Measurements from ENCODE around the gene C6. TPM values are rescaled to one million over a fixed set of nuclear protein-coding genes. Genes with fewer than 3 reads are reported as not detected.

Gene C6
- total and polyA plus RNA-seq, 9 of the 15 experiments (the other 6 are each of a cell fraction or from before 2014, with no cell fraction given): 0.09 TPM; not detected in 8

- POLR2A ChIA-PET: no interaction called here
- 2% methylated on average over 5 of the region's 5 CpGs for WGBS (ENCODE audit: insufficient coverage, low coverage, missing lambda C conversion rate)
- CTCF ChIA-PET (ENCODE audit: low intra/inter-chr PET ratio): no interaction called here
- Histone ChIP-seq H3K9me1 (ENCODE audit: control insufficient read depth, insufficient read depth, low read length) (no peaks in the 10 kb centered on the region), H3K79me2 (ENCODE audit: control insufficient read depth, insufficient read depth, low read length) (no peaks in the 10 kb centered on the region), H3K4me2 (ENCODE audit: insufficient read depth, low read length) (no peak overlapping the region), H3K9ac (ENCODE audit: insufficient read depth in 1 of 2, low read depth in 2 of 2, low read length in 2 of 2) (no peak overlapping the region), H3K9me3 (replicated peaks; ENCODE audit: control insufficient read depth, insufficient read depth, low read depth, low read length) (no peaks in the 10 kb centered on the region), H3K27ac (ENCODE audit: extremely low read depth, low read depth, low read length) (no peak overlapping the region), H3K27me3 (ENCODE audit: control insufficient read depth in 2 of 2, insufficient read depth in 2 of 2, low read length in 2 of 2) (no peaks in the 10 kb centered on the region), H3K36me3 (ENCODE audit: control insufficient read depth, insufficient read depth, low read length) (no peaks in the 10 kb centered on the region), H3K4me1 (replicated peaks in 1 of 2; ENCODE audit: control insufficient read depth in 2 of 2, insufficient read depth in 2 of 2, low read length in 2 of 2) (no peaks in the 10 kb centered on the region), H4K20me1 (replicated peaks; ENCODE audit: control insufficient read depth, insufficient read depth, low read length) (no peaks in the 10 kb centered on the region), H2AFZ (ENCODE audit: low read depth, low read length) (no peak overlapping the region), H3K4me3 (no peak overlapping the region)
- no peak for ATAC-seq
- DNase-seq (ENCODE audit: extremely low read depth in 1 of 4, low spot score in 3 of 4): no peak
- in situ Hi-C loops (cut with MboI): no loop called here
- intact Hi-C loops (cut with micrococcal nuclease): no loop called here
- BruUV-seq (replicated peaks): no TSS peak
- no peak for FAIRE-seq
- TF ChIP-seq POLR2AphosphoS2 (IDR thresholded peaks at IDR 0.05; ENCODE audit: low read length) (no peak), GTF3C2 (IDR thresholded peaks at IDR 0.05; ENCODE audit: borderline replicate concordance, extremely low read depth, insufficient read length) (no peak), CHD4 (IDR thresholded peaks at IDR 0.05; ENCODE audit: insufficient read depth, insufficient replicate concordance, low read depth, low read length, poor library complexity, severe bottlenecking) (no peak), THRB (CRISPR knock-in tag; conservative IDR thresholded peaks at IDR 0.05) (no peak), SREBF1 (IDR thresholded peaks at IDR 0.05; ENCODE audit: borderline replicate concordance, low read depth, low read length) (no peak), ILF3 (IDR thresholded peaks at IDR 0.05; ENCODE audit: borderline replicate concordance) (no peak), ZNF778 (CRISPR knock-in tag; IDR thresholded peaks at IDR 0.05) (no peak), ZFP36 (IDR thresholded peaks at IDR 0.05; ENCODE audit: low read depth, low read length, partially characterized antibody) (no peak), SMAD2 (IDR thresholded peaks at IDR 0.05; ENCODE audit: low read depth, low read length) (no peak), DPF2 (IDR thresholded peaks at IDR 0.05) (no peak)
Observed at GRCh38 chr5:41157272-41157894, 55.9 kb downstream of the C6 start.
